H1 (cell line): ENCODE results near the gene TTC24. TPM values are rescaled to one million over a fixed set of nuclear protein-coding genes. Genes with fewer than 3 reads are reported as not detected.

Source experiments
- BACH1 ChIP-seq: IDR thresholded peaks from 2 replicates; pipeline ENCODE4 v1.6.1; 2012; ENCODE audit warnings: low read length, improper control_type of control experiment
- CHD2 ChIP-seq: IDR thresholded peaks from 2 replicates; pipeline ENCODE4 v1.6.1; 2012; ENCODE audit warnings: low read length, improper control_type of control experiment
- EGR1 ChIP-seq: IDR thresholded peaks from 2 replicates; pipeline ENCODE4 v1.6.1; 2011; ENCODE audit warnings: low read depth, low read length, borderline replicate concordance
- EP300 ChIP-seq, 2 experiments: IDR thresholded peaks; 1 replicate in 1 of 2; 2 replicates in 1 of 2; pipeline ENCODE4 v1.6.1; 2011 to 2012; ENCODE audit warnings: low read depth in 2 of 2, low read length in 2 of 2, mild to moderate bottlenecking in 2 of 2, borderline replicate concordance in 1 of 2, inconsistent platforms in 1 of 2, moderate library complexity in 1 of 2
- GTF2F1 ChIP-seq: IDR thresholded peaks from 2 replicates; pipeline ENCODE4 v1.6.1; 2012; ENCODE audit warnings: low read depth, low read length, improper control_type of control experiment, borderline replicate concordance
- HDAC2 ChIP-seq, 2 experiments: fragments of 300-600 bp in 1 of 2; sonication (generic) in 1 of 2; IDR thresholded peaks; 2 replicates each; pipeline ENCODE4 v1.6.1; 2011 to 2012; ENCODE audit warnings: low read depth in 2 of 2, low read length in 2 of 2, mild to moderate bottlenecking in 2 of 2, moderate library complexity in 2 of 2, borderline replicate concordance in 1 of 2, inconsistent platforms in 1 of 2
- JUND ChIP-seq: IDR thresholded peaks from 2 replicates; pipeline ENCODE4 v1.6.1; 2011; ENCODE audit warnings: mild to moderate bottlenecking, improper control_type of control experiment, low read length
- KDM1A ChIP-seq: fragments of 200-600, 300-600 bp; sonication (generic); IDR thresholded peaks from 2 replicates; pipeline ENCODE4 v1.7.1; 2016; ENCODE audit warnings: mild to moderate bottlenecking, low read length, borderline replicate concordance
- NANOG ChIP-seq: IDR thresholded peaks from 2 replicates; pipeline ENCODE4 v1.6.1; 2011; ENCODE audit warnings: low read length, low read depth, mild to moderate bottlenecking, inconsistent platforms; ENCODE audit not compliant: insufficient read depth, poor library complexity, severe bottlenecking
- NRF1 ChIP-seq: IDR thresholded peaks from 2 replicates; pipeline ENCODE4 v1.6.1; 2011; ENCODE audit warnings: mild to moderate bottlenecking, low read depth, low read length, improper control_type of control experiment
- POU5F1 ChIP-seq: IDR thresholded peaks from 2 replicates; pipeline ENCODE4 v1.6.1; 2011; ENCODE audit warnings: low read depth, mild to moderate bottlenecking, low read length, moderate library complexity
- RAD21 ChIP-seq, 2 experiments: IDR thresholded peaks in 1 of 2; conservative IDR thresholded peaks in 1 of 2; 2 replicates each; pipeline ENCODE4 v1.6.1; 2011; ENCODE audit warnings: low read depth in 2 of 2, low read length in 2 of 2, improper control_type of control experiment in 1 of 2, inconsistent platforms in 1 of 2, mild to moderate bottlenecking in 1 of 2, moderate library complexity in 1 of 2
- RNF2 ChIP-seq: fragments of 200-900, 300-1000 bp; sonication (generic); IDR thresholded peaks from 2 replicates; pipeline ENCODE4 v1.7.1; 2016; ENCODE audit warnings: borderline replicate concordance, low read depth, mild to moderate bottlenecking, antibody characterized with exemption, low read length; ENCODE audit not compliant: poor library complexity, severe bottlenecking; ENCODE audit errors: missing control alignments
- SAP30 ChIP-seq: fragments of 300-600 bp; sonication (generic); IDR thresholded peaks from 2 replicates; pipeline ENCODE4 v1.7.1; 2012; ENCODE audit warnings: low read length, moderate library complexity, mild to moderate bottlenecking, inconsistent platforms; ENCODE audit not compliant: insufficient read depth, insufficient replicate concordance
- SIN3A ChIP-seq, 2 experiments: IDR thresholded peaks in 1 of 2; conservative IDR thresholded peaks in 1 of 2; 2 replicates each; pipeline ENCODE4 v1.6.1; 2011 to 2012; ENCODE audit warnings: low read length in 2 of 2, improper control_type of control experiment in 1 of 2, low read depth in 1 of 2, mild to moderate bottlenecking in 1 of 2
- SIRT6 ChIP-seq: IDR thresholded peaks from one replicate; pipeline ENCODE4 v1.7.1; 2012; ENCODE audit warnings: low read length, inconsistent platforms
- SRF ChIP-seq: IDR thresholded peaks from 2 replicates; pipeline ENCODE4 v1.6.1; 2011; ENCODE audit warnings: mild to moderate bottlenecking, low read depth, low read length, moderate library complexity
- TBP ChIP-seq: IDR thresholded peaks from 2 replicates; pipeline ENCODE4 v1.6.1; 2011; ENCODE audit warnings: low read depth, low read length, improper control_type of control experiment
- TEAD4 ChIP-seq: IDR thresholded peaks from 2 replicates; pipeline ENCODE4 v1.6.1; 2012; ENCODE audit warnings: low read depth, low read length, inconsistent platforms, mixed read lengths
- polyA plus RNA-seq, 7 experiments: library from polyadenylated mRNA; depleted of rRNA in 3 of 7; stranded (reverse) in 5 of 7; unstranded in 2 of 7; fragments of >200 nt in 5 of 7; fragments of 200-250 nt in 2 of 7; gene quantifications; 1 replicate in 5 of 7; 2 replicates in 1 of 7; 4 replicates in 1 of 7; pipeline versions ENCODE4 v1.2.1 to v1.2.3, GENCODE V29; 2011 to 2013; ENCODE audit warnings: missing spikeins in 2 of 7, mixed read lengths in 2 of 7
- total RNA-seq: library from RNA; stranded (reverse); fragmentation: NEBNext Ultra II Directional; extraction: Animal tissue kit (Norgen Biotek cat#: 25700); gene quantifications from 2 replicates; pipeline ENCODE4 v1.2.1, GENCODE V29; 2021
- TF ChIP-seq, protein P1 (sequence below): IDR thresholded peaks from 2 replicates; pipeline ENCODE4 v1.6.1; 2011; ENCODE audit warnings: low read length, improper control_type of control experiment
- TF ChIP-seq, protein P2 (sequence below): IDR thresholded peaks from 2 replicates; pipeline ENCODE4 v1.6.1; 2012; ENCODE audit warnings: inconsistent platforms

TTC24 gene
- total and polyA plus RNA-seq, 2 of the 8 experiments (the other 6 are each of a cell fraction or from before 2014, with no cell fraction given) = 0.08 TPM; not detected in 1

DNA sequence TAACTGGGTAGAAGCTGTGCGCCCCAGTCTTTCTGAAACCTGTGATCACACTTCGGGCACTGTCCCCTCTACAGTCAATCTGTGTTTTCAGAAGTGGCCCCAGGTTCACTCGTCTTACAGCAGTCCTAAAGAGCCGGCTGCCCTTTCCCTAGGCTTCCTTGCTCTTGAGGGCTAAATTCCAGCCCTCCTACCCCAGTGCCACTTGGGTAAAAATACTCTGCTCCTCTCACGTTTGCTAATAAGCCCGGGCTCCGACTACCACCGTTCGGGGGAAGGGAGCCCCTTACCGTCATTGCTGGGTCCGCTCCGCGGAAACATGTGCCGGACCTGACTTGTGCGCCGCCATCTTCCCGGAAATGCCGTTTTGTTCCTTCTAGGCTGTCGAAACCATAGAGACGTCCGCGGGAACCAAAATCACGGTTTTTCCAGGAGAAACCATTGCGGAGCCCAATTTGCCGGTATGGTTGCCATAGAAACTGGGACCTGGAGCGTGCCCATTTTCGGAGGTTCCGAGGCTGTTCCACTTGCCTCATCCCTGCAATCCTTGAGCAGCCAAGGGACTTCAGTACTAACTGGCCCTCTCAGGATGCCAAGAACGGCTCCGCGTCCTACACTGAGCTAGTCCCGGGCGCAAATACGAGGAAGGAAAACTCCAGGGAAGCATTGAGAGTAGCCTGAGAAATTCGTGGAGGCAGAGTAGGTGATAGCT is 21.8 kb downstream of the TTC24 start, which contains the start of gene GPATCH4 (continued):
- TF ChIP-seq SAP30 (peak; percentile 99), JUND (peak; percentile 5; the same call in 1 of the 2 replicates), SRF (peak; percentile 47; the same call in 1 of the 2 replicates), BACH1 (no peak), GTF2F1 (peak; percentile 48; the same call in 1 of the 2 replicates), SIN3A (conservative IDR thresholded peaks at IDR 0.05 in 1 of 2, IDR thresholded peaks at IDR 0.05 in 1 of 2; ENCODE audit: low read depth in 1 of 2, low read length in 2 of 2) (peak; percentile 93 to 96), KDM1A (no peak), EGR1 (peak; percentile 70), HDAC2 (IDR thresholded peaks at IDR 0.05; ENCODE audit: borderline replicate concordance in 1 of 2, low read depth in 2 of 2, low read length in 2 of 2) (no peak; a peak in 1 of 4 replicates), TEAD4 (peak; percentile 69; the same call in 1 of the 2 replicates), RNF2 (no peak), NANOG (no peak), POU5F1 (no peak), TBP (peak; percentile 80; the same call in 1 of the 2 replicates), NRF1 (no peak), SIRT6 (no peak), CHD2 (no peak), EP300 (IDR thresholded peaks at IDR 0.05; ENCODE audit: borderline replicate concordance in 1 of 2, low read depth in 2 of 2, low read length in 2 of 2) (no peak), RAD21 (IDR thresholded peaks at IDR 0.05 in 1 of 2, conservative IDR thresholded peaks at IDR 0.05 in 1 of 2; ENCODE audit: low read depth in 2 of 2, low read length in 2 of 2) (no peak)
- TF ChIP-seq, protein P1, sequence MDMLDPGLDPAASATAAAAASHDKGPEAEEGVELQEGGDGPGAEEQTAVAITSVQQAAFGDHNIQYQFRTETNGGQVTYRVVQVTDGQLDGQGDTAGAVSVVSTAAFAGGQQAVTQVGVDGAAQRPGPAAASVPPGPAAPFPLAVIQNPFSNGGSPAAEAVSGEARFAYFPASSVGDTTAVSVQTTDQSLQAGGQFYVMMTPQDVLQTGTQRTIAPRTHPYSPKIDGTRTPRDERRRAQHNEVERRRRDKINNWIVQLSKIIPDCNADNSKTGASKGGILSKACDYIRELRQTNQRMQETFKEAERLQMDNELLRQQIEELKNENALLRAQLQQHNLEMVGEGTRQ = no peak
- TF ChIP-seq, protein P2, sequence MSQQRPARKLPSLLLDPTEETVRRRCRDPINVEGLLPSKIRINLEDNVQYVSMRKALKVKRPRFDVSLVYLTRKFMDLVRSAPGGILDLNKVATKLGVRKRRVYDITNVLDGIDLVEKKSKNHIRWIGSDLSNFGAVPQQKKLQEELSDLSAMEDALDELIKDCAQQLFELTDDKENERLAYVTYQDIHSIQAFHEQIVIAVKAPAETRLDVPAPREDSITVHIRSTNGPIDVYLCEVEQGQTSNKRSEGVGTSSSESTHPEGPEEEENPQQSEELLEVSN = peak; percentile 55
